ENCODE data around the gene DUSP15.
"Not testable (repeated sequence)": the region's sequence is repeated elsewhere in the genome, so short reads cannot be mapped to it uniquely, and the experiment has no call there.

Gene DUSP15

GRCh38 chr20:31839782-31840487 lies 30.4 kb downstream of the DUSP15 start:
- DNase-seq (ENCODE audit: low spot score) = no peak

- no peak for DNase-seq (ENCODE audit: low spot score)
Observed at GRCh38 chr20:31838646-31839292, 31.6 kb downstream of the DUSP15 start.

GRCh38 chr20:31837896-31838397 lies 32.4 kb downstream of the DUSP15 start:
- DNase-seq (ENCODE audit: low spot score) = no peak

- DNase-seq (ENCODE audit: low spot score) = no peak
Observed at GRCh38 chr20:31836853-31837608, 33.3 kb downstream of the DUSP15 start.

- DNase-seq (ENCODE audit: low spot score) = no peak
Observed at GRCh38 chr20:31835977-31836852, 34.1 kb downstream of the DUSP15 start.

- no peak for DNase-seq (ENCODE audit: low spot score)
Observed at GRCh38 chr20:31835554-31835953, 34.8 kb downstream of the DUSP15 start.

- DNase-seq (ENCODE audit: low spot score) = no peak
Observed at GRCh38 chr20:31833931-31834521, 36.3 kb downstream of the DUSP15 start.

- DNase-seq (ENCODE audit: low spot score) = peak; percentile 73
Observed at GRCh38 chr20:31833130-31833930, 37.0 kb downstream of the DUSP15 start.

GRCh38 chr20:31831771-31832306 lies 38.5 kb downstream of the DUSP15 start:
- no peak for DNase-seq (ENCODE audit: low spot score)

GRCh38 chr20:31831211-31831610 lies 39.1 kb downstream of the DUSP15 start:
- DNase-seq (ENCODE audit: low spot score) = no peak

GRCh38 chr20:31830406-31830981 lies 39.8 kb downstream of the DUSP15 start:
- DNase-seq (ENCODE audit: low spot score) = no peak

GRCh38 chr20:31829731-31830130 lies 40.6 kb downstream of the DUSP15 start:
- no peak for DNase-seq (ENCODE audit: low spot score)

- DNase-seq (ENCODE audit: low spot score) = not testable (repeated sequence)
Observed at GRCh38 chr20:31828016-31828415, 42.3 kb downstream of the DUSP15 start.

GRCh38 chr20:31827059-31827458 lies 43.3 kb downstream of the DUSP15 start:
- DNase-seq (ENCODE audit: low spot score) = no peak

GRCh38 chr20:31826074-31826473 lies 44.3 kb downstream of the DUSP15 start:
- DNase-seq (ENCODE audit: low spot score) = no peak

- DNase-seq (ENCODE audit: low spot score) = no peak
Observed at GRCh38 chr20:31824554-31825313, 45.6 kb downstream of the DUSP15 start.

- no peak for DNase-seq (ENCODE audit: low spot score)
Observed at GRCh38 chr20:31824125-31824485, 46.2 kb downstream of the DUSP15 start.

GRCh38 chr20:31823360-31824124 lies 46.8 kb downstream of the DUSP15 start:
- no peak for DNase-seq (ENCODE audit: low spot score)
